Fibroblast of lung (primary cell): ENCODE results near the gene CD59. TPM values are rescaled to one million over a fixed set of nuclear protein-coding genes. Genes with fewer than 3 reads are reported as not detected.
"Not testable (repeated sequence)": the region's sequence is repeated elsewhere in the genome, so short reads cannot be mapped to it uniquely, and the experiment has no call there.

ENCODE experiments used
- DNase-seq, 2 donors: peaks; one replicate each; pipeline versions ENCODE4 v3.0.0 to v3.0.0-alpha.2; 2010; ENCODE audit warnings: low read depth in 2 of 2
- H2AFZ ChIP-seq: 2 replicates; pipeline ENCODE4 v1.5.1; 2012; ENCODE audit warnings: low read length, control low read depth, inconsistent platforms
- H3K27ac ChIP-seq: 2 replicates; pipeline ENCODE4 v1.5.1; 2011; ENCODE audit warnings: low read length, control low read depth; ENCODE audit not compliant: insufficient read depth
- H3K27me3 ChIP-seq: 2 replicates; pipeline ENCODE4 v1.5.1; 2011; ENCODE audit warnings: mild to moderate bottlenecking, low read length; ENCODE audit not compliant: control insufficient read depth, insufficient read depth
- H3K36me3 ChIP-seq: 2 replicates; pipeline ENCODE4 v1.5.1; 2011; ENCODE audit warnings: low read length; ENCODE audit not compliant: control insufficient read depth, insufficient read depth
- H3K4me1 ChIP-seq: 2 replicates; pipeline ENCODE4 v1.5.1; 2011; ENCODE audit warnings: low read length; ENCODE audit not compliant: control insufficient read depth, insufficient read depth; ENCODE audit errors: extremely low read depth
- H3K4me2 ChIP-seq: 2 replicates; pipeline ENCODE4 v1.5.1; 2011; ENCODE audit warnings: low read length, control low read depth; ENCODE audit not compliant: insufficient read depth; ENCODE audit errors: extremely low read depth
- H3K4me3 ChIP-seq, 4 experiments: fragments of 200-600 bp in 1 of 4; sonication (generic) in 1 of 4; replicated peaks in 1 of 4; 2 replicates each; pipeline ENCODE4 v1.5.1; 2011 to 2016; ENCODE audit warnings: low read length in 4 of 4, low read depth in 3 of 4, mild to moderate bottlenecking in 3 of 4, control low read depth in 2 of 4, inconsistent platforms in 1 of 4, mixed read lengths in 1 of 4; ENCODE audit not compliant: insufficient read depth in 1 of 4; ENCODE audit errors: control extremely low read depth in 1 of 4
- H3K79me2 ChIP-seq: 2 replicates; pipeline ENCODE4 v1.5.1; 2012; ENCODE audit warnings: mild to moderate bottlenecking, low read length, inconsistent platforms; ENCODE audit not compliant: control insufficient read depth, insufficient read depth
- H3K9ac ChIP-seq: 2 replicates; pipeline ENCODE4 v1.5.1; 2011; ENCODE audit warnings: mild to moderate bottlenecking, low read length, control low read depth; ENCODE audit not compliant: insufficient read depth
- H3K9me3 ChIP-seq: 2 replicates; pipeline ENCODE4 v1.5.1; 2012; ENCODE audit warnings: low read depth, low read length; ENCODE audit not compliant: control insufficient read depth, insufficient read depth
- H4K20me1 ChIP-seq: 2 replicates; pipeline ENCODE4 v1.5.1; 2011; ENCODE audit warnings: low read length; ENCODE audit not compliant: control insufficient read depth, insufficient read depth; ENCODE audit errors: extremely low read depth
- EZH2 ChIP-seq: IDR thresholded peaks from 2 replicates; pipeline ENCODE4 v1.5.1; 2012; ENCODE audit warnings: low read length, control low read depth, mild to moderate bottlenecking; ENCODE audit errors: missing control alignments
- polyA plus RNA-seq, 2 donors: library from polyadenylated mRNA; depleted of rRNA in 1 of 2; stranded (reverse) in 1 of 2; unstranded in 1 of 2; fragments of >200 nt; gene quantifications; 2 replicates each; pipeline ENCODE4 v1.2.1, GENCODE V29; 2011 to 2012; ENCODE audit warnings: missing spikeins in 1 of 2
- total RNA-seq: library from RNA; depleted of rRNA; stranded (reverse); fragments of >200 nt; gene quantifications from 2 replicates; pipeline ENCODE4 v1.2.1, GENCODE V29; 2014
- TF ChIP-seq, protein P1 (sequence below), 2 donors: IDR thresholded peaks in 1 of 2; conservative IDR thresholded peaks in 1 of 2; 1 replicate in 1 of 2; 2 replicates in 1 of 2; pipeline ENCODE4 v1.5.1; 2011 to 2012; ENCODE audit warnings: low read length in 2 of 2, control low read depth in 1 of 2, inconsistent platforms in 1 of 2, low read depth in 1 of 2, mild to moderate bottlenecking in 1 of 2

Gene CD59
- total and polyA plus RNA-seq, 2 donors (not counting 1 experiment from before 2014, with no cell fraction given), result 380 to 1,165 TPM

DNA sequence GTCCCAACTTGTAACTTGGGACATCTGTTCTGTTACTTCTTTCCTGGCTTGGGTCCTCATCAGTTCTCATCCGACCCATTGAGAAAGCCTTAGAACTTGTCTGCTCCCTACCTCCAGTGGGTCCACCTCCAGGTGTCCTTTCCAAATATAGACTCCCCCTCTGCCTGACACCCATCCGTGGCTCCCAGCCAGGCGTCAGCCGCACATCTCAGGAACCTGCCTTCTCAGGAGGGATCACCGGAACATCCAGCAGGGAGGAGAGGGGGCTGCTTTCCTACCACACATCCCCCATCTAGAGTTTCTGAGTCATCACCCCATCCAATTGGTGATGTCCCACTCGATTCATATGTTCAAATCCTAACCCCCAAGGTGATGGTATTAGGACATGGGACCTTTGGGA, 72.1 kb downstream of the CD59 start:
- no peak overlapping the region for H2AFZ ChIP-seq

DNA sequence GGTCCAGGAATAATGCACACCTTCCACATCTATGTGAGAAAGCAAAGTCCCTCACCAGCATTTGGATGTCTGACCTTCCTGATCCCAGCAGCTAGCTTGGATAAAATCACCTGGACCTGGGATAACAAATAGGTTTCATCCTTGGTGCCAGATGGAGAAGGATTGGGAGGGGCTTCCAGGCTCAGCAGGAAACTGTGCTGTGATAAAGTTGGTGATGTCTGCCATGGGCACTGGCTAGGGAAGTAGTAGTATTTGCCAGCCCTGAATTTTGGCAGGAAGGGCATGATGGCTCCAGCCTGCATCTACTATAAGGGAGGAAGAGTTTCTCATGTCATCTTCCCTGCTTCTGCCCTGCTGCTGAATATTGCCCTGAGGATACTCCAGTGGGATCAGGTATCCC, 73.1 kb downstream of the CD59 start:
- Histone ChIP-seq H3K36me3 (no peaks in the 10 kb centered on the region), H3K4me2 (no peak overlapping the region), H3K27me3 (no peaks in the 10 kb centered on the region), H3K9ac (no peak overlapping the region), H3K4me3 (no peak overlapping the region), H2AFZ (no peak overlapping the region), H3K9me3 (no peaks in the 10 kb centered on the region), H4K20me1 (no peaks in the 10 kb centered on the region), H3K27ac (no peak overlapping the region), H3K4me1 (no peaks in the 10 kb centered on the region), H3K79me2 (no peaks in the 10 kb centered on the region)
- no peak for TF ChIP-seq EZH2
- TF ChIP-seq, protein P1, sequence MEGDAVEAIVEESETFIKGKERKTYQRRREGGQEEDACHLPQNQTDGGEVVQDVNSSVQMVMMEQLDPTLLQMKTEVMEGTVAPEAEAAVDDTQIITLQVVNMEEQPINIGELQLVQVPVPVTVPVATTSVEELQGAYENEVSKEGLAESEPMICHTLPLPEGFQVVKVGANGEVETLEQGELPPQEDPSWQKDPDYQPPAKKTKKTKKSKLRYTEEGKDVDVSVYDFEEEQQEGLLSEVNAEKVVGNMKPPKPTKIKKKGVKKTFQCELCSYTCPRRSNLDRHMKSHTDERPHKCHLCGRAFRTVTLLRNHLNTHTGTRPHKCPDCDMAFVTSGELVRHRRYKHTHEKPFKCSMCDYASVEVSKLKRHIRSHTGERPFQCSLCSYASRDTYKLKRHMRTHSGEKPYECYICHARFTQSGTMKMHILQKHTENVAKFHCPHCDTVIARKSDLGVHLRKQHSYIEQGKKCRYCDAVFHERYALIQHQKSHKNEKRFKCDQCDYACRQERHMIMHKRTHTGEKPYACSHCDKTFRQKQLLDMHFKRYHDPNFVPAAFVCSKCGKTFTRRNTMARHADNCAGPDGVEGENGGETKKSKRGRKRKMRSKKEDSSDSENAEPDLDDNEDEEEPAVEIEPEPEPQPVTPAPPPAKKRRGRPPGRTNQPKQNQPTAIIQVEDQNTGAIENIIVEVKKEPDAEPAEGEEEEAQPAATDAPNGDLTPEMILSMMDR (conservative IDR thresholded peaks at IDR 0.05 in 1 of 2, IDR thresholded peaks at IDR 0.05 in 1 of 2; ENCODE audit: low read depth in 1 of 2, low read length in 2 of 2), result no peak
- DNase-seq, result no peak

More for the DNA sequence above, 72.1 kb downstream of the CD59 start:
- no peak for DNase-seq
- Histone ChIP-seq H4K20me1 (no peaks in the 10 kb centered on the region), H3K27ac (no peak overlapping the region), H3K4me3 (no peak overlapping the region), H3K79me2 (no peaks in the 10 kb centered on the region), H3K9ac (no peak overlapping the region), H3K4me1 (no peaks in the 10 kb centered on the region), H3K27me3 (no peaks in the 10 kb centered on the region), H3K4me2 (no peak overlapping the region), H3K36me3 (no peaks in the 10 kb centered on the region), H3K9me3 (no peaks in the 10 kb centered on the region)
- TF ChIP-seq, protein P1 (conservative IDR thresholded peaks at IDR 0.05 in 1 of 2, IDR thresholded peaks at IDR 0.05 in 1 of 2; ENCODE audit: low read depth in 1 of 2, low read length in 2 of 2), result no peak
- TF ChIP-seq EZH2, result no peak

DNA sequence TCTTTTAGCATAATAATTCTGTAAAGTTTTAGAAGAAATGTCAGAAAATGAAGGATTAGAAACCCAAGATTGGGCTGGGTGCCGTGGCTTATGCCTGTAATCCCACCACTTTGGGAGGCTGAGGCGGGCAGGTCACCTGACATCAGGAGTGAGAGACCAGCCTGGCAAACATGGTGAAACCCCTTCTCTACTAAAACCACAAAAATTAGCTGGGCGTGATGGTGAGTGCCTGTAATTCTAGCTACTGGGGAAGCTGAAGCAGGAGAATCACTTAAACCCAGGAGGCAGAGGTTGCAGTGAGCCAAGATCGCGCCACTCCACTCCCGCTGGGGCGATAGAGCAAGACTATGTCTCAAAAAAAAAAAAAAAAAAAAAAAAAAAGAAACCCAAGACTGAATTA, 74.7 kb downstream of the CD59 start:
- H4K20me1 ChIP-seq, H3K9me3 ChIP-seq, H2AFZ ChIP-seq, H3K9ac ChIP-seq, H3K79me2 ChIP-seq, H3K4me2 ChIP-seq, H3K27me3 ChIP-seq, H3K27ac ChIP-seq, H3K36me3 ChIP-seq, H3K4me3 ChIP-seq, H3K4me1 ChIP-seq, DNase-seq: not testable (repeated sequence)
